Transverse colon (tissue), 4 donors: ENCODE measurements around the gene SLC36A3.

Experiments used
- CTCF ChIP-seq, 5 experiments: fragments of 200-600 bp in 3 of 5; fragments of 450-650 bp in 2 of 5; sonication (generic) in 3 of 5; IDR thresholded peaks; 1 replicate in 2 of 5; 2 replicates in 3 of 5; pipeline ENCODE4 v1.5.1; 2016 to 2017; ENCODE audit warnings: antibody characterized with exemption in 5 of 5, inconsistent platforms in 3 of 5, mild to moderate bottlenecking in 2 of 5, moderate library complexity in 1 of 5
- EP300 ChIP-seq: sonication (generic); formaldehyde crosslinking; IDR thresholded peaks from one replicate; pipeline ENCODE4 v1.6.1; 2017; ENCODE audit warnings: antibody characterized with exemption, low read depth
- POLR2A ChIP-seq: fragments of 450-650 bp; IDR thresholded peaks from one replicate; pipeline ENCODE4 v1.6.1; 2016; ENCODE audit warnings: antibody characterized with exemption, mild to moderate bottlenecking, moderate library complexity
- POLR2AphosphoS5 ChIP-seq, 3 donors: sonication (generic); formaldehyde crosslinking; IDR thresholded peaks; one replicate each; pipeline ENCODE4 v1.6.1; 2016; ENCODE audit warnings: antibody characterized with exemption in 3 of 3

- TF ChIP-seq CTCF (IDR thresholded peaks at IDR 0.05) = no peak
- TF ChIP-seq POLR2A = no peak
- TF ChIP-seq POLR2AphosphoS5 (IDR thresholded peaks at IDR 0.05) = no peak
- TF ChIP-seq EP300 = no peak
These were observed 22.4 kb downstream of the SLC36A3 start for GRCh38 chr5:151281001-151281639.
